Glomerular endothelial cell (primary cell): Measurements from ENCODE around the gene LANCL2. TPM values are rescaled to one million over a fixed set of nuclear protein-coding genes. Genes with fewer than 3 reads are reported as not detected.

Experiments used
- DNase-seq: peaks from one replicate; pipeline ENCODE4 v3.0.0-alpha.2; 2011; ENCODE audit warnings: low read depth, low spot score; ENCODE audit errors: extremely low read depth
- total RNA-seq: library from RNA; depleted of rRNA; stranded (reverse); fragments of >200 nt; gene quantifications from 2 replicates; pipeline ENCODE4 v1.2.3, GENCODE V29; 2015

Gene LANCL2
- total RNA-seq, 1 donor from 2014 or later = 12.9 TPM

DNA sequence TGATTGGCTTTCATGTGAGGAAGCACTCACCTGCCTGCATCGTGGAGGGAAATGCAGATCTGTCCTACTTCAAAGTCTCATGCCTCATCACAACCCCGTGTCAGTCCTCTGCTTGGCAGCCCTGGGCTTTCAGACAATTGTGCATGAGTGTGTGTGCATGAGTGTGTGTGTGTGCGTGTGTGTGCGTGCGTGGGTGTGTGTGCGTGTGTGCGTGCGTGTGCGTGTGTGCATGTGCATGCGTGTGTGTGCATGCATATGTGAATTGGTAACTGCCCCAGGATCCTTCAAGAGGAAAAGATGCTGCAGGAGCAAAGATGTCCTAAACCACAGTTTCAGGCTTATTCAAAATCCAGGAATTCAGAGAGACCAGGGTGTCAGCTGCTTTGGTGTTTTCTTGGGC, 71.3 kb downstream of the LANCL2 start:
- DNase-seq = no peak

DNA sequence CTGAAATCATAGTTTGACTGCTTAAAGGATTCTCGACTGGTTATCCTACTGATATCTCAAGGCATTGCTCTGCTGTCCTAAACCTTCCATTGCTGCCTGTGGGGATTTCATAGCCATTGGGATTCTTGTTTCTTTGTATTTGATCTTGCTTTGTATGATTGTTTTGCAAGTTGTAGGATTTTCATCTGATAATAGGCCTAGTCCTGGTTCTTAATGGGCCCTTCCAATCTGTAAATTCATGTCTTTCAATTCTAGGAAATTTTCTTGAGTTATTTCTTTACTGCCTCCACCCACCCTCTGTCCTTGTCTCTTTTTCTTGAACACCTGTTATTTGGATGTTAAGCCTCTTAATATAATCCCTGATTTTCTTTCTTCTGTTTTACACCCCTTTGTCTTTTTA, 72.2 kb downstream of the LANCL2 start:
- DNase-seq = no peak

DNA sequence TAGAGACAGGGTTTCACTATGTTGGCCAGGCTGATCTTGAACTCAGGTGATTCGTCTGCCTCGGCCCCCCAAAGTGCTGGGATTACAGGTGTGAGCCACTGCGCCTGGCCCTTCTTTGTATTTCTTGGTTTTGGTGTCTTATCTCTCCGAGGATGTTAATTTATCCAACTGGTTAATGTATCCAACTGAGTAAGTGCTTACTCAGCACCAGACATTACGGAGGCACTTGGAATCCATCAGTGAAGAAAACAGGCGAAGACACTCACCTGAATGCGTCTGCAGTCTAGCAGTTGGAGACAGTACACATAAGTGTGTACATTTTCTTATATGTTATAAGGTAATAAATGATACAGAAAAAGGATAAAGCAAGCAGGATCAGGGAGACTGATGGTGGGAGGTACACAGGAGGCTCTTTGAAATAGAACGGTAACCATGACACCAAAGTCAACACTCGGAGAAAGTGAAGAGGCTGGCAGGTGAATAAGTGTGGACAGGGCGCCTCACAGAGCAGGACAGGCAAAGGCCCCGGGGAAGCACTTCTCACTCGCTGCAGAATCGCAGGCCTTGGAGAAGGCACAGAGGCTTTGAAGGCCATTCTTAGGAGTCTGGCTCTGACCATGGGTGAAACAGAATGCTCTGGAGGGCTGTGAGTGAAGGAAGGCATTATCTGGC, 73.1 kb downstream of the LANCL2 start:
- DNase-seq = no peak

DNA sequence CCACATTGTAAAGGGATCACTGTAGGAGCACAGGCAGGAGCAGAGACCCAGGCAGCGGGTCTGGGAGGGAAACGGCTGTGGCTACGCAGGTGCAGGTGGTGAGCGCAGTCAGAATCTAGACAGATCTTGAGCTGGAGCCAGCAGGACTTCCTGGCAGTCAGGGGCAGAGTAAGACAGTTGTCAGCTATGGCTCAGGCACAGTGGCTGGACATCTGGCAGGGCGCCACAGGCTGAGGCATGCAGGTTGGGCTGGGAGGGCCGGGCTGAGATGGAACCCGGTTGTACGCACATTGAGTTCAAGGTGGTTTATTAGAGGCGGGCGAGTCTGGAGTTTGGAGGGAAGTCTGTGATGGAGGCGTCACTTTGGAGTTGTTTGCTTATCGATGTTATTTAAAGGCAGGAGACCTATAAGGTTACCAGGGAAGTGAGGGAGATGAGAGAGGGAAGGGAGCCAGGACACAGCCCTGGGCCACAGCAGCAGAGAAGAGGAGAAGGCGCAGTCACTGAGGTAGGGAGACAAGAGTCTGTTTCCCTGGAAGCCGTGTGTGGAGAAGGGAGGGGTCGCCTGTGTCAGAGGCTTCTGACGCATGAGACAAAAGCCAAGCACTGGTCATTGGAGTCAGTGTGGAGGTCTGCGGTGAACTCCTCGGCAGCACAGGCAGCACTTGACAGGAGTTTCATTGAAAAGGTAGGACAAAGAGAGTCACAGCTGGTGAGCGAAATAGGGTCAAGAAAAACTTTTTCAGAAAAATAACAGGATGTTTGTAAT, 73.8 kb downstream of the LANCL2 start:
- DNase-seq = no peak

DNA sequence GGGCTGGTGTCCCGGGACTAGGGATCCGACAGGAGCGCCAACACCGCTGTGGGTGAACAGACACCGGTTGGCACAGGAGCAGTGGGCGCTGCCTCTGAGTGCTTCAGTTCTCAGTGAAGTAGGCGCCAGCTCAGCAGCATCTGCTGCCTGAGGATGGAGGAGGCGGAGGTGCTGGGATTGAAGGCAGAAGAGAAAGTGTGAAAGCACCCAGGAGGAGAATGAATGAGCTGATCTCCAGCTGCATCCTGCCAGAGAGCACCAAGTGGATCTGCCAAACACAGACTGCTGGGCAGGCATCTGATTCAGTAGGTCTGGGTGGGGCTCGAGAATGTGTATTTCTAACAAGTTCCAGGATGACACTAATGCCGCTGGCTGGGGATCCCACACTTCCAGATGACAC, 74.5 kb downstream of the LANCL2 start:
- DNase-seq = no peak

DNA sequence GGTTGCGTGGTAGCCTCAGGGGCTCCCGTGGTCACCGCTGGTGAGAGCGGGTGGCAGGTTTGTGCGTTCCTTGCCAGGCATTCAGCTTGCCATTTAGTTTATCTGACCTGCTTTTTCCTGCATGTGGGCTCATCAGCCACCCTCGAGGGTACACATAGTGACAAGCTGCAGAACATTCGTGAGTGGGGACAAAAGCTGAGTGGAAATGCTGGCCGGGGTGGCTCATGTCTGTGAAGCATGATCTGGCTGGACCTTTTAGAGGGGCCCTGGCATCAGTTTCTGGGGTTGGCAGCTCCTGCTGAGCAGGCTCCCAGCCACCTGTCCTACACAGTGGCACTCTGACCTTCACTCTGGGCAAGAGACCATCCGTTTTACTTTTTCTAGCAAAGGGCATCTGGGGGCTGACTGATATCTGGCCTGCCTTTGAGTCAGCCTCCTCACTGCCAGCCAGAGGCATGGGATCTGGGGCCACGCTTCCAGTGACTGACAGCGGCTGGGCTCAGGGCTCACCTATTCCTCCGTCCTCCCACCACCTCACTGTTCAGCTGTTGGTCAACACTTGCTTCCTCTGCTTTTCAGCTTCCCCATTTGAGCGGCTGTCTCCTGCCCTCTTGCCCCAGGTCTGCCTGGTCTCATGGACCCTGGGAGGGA, 75.0 kb downstream of the LANCL2 start:
- no peak for DNase-seq

DNA sequence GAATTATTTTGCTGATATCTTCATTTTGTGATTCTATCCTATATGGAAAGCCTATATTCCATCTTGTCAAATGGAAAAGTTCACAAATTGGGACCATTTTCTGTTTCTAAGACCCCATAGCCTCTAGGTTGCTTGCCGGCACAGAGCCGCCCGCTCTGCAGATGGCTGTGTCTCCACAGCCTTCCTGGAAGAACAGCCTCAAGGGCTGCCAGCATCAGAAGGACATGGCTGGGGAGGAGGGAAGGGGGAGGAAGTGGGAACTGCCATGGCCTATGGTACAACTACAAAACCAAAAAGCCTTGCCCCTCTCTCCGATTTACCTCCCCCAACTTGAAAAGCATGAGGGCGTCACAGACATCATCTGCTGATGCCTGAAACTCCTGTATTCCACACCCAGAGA, 75.9 kb downstream of the LANCL2 start:
- DNase-seq = no peak

DNA sequence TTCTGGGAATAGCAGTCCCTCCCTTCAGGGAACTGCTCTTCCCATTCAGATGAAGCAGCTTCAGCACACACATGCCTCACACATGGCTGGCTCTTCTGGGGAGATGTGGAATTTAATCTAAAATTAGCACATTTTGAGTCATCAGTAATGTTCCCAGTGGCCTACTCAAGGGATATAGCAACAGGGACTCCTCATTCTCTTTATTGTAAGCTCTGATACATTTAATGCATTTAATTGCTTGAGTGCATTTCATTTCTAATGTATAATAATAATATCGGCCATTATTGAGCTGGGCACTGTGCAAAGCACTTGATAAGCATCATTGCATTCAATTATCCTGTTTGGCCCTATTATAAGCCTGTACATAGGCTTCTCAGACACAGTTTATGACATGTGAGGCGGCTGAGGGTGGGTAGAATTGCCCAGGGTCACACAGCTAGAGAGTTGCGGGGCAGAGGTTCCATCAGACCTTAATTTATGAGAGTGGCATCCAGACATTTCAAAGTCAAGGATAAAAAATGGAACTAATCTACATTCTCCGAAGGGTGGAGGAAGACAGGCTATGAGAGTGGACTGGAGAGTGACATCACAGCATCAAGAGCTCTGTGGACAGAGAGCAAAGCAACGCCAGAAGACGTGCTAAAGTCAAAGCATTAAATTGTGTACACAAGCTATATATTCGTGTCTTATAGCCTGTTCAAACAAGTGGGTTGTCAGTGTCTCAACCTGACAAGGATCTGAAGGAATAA, 76.8 kb downstream of the LANCL2 start:
- DNase-seq = no peak

DNA sequence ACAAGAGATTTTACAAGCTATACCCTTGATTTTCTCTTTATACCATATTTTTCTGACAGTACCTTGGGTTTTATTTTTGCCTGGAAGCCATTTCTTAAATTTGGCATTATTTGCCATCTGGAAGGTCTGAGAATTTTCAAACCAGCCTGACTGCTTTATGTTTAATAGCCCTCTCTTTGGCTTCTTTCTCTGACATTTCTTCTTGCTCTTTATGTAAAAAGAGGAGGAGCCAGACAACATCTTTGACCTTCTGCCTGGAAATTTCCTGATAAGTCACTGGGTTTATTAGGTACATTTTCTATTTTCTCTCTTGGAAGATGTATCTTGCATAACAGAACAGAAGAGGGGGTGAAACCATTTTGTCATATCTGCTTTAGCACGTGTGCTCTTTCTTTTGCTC, 79.6 kb downstream of the LANCL2 start:
- DNase-seq = no peak

DNA sequence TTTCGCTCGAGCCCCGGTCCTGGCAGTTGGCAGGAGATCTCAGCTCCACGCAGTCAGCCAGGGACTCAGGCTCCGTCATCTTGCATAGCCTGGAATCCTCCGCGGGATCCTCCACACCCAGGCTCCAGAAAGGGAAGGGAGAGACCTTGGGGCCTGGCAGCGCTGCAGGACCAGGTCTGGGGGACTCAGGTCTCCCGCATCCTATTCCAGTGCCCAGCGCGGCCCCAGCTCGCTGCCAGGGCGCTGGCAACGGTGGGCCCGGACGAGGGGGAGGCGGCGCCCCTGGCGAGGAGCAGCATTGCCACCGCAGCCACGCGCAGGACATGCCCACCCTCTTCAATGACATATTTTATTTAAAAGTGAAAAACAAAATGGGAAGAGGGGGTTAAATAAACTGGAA, 83.4 kb downstream of the LANCL2 start:
- no peak for DNase-seq

DNA sequence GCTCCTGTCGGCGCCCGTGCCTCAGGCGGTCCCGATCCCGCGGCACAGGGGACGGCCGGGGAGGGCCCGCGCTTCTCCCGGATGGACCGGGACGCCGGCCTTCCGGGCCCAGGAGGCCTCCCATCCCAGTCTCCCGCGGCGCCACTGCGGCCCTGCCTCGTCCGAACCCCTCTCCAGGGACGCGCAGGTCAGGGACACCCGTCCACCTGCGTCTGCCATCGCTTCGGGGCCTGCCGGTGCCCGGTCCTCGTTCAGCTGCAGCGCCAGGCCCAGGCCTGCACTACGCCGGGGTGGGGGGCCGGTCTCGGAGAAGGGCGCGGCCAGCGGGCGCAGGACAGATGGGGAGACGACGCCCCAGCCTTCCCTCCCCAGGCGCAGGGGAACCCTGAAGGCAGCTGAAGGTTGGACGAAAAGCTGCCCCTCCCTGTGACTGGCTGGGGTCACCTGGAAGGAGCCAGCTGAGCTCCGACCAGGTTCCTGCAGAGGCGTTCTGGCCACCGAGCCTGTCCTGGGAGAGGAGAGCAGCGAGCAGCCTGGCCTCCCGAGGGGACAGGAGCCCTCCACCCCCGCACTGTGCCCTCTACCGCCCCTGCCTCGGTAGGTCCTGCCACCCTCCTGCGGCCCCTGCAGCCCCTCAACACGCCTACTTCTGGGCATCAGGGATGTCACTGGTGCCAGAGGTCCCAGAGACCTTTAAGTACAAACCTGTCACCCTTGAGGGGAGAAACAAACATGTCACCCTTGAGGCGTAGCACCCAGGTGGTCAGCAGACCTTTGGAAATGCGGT, 84.3 kb downstream of the LANCL2 start:
- no peak for DNase-seq

DNA sequence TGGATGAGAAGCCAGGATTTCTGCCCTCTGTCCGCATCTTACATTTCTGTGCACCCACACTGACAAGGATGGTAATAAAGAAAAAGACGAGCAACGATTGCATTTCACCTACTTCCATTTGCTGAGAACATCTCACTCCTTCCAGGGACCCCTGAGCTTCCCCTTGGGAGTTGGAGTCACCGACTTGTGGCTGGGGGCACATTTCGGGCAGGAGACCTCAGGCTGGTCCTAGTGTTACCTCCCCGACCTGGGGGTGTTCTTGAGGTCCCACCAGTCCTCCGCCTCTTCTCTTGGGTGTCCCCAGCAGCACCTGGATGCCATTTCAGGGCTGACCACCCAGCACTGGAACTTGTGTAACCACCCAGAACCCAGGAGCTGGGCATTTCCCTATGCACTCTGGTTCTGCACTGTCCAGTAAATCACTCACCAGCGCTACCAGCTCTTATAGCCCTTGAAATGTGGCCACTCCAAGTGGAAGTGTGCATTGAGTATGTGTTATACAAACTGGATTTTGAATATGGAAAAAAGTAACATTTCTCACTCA, 84.9 kb downstream of the LANCL2 start:
- no peak for DNase-seq

DNA sequence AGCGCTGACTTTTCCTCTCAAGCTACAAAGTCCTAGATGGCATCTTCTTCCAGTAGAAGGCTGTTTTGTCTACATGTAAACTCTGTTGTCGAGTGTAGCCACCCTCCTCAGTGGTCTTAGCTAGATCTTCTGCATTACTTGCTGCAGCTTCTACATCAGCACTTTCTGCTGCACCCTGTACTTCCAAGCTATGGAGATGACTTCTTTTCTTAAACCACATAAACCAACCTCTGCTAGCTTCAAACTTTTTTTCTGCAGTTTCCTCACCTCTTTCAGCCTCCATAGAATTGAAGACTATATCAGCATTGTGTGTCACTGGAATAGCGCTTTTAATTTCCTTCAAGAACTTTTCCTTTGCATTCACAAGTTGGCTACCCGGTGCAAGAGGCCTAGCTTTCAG, 87.8 kb downstream of the LANCL2 start:
- no peak for DNase-seq

DNA sequence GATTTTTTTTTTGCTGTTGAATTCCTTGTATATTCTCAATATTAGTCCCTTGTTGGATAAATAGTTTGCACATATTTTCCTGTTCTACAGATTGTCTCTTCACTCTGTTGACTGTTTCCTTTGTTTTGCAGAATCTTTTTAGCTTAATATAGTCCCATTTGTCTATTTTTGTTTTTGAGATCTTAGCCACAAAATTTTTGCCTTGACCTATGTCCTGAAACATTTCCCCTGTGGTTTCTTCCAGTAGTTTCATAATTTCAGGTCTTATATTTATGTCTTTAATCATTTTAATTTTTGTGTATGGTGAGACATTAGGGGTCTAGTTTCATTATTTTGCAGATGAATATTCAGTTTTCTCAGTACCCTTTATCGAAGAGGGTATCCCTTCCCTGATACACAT, 92.7 kb downstream of the LANCL2 start:
- no peak for DNase-seq

DNA sequence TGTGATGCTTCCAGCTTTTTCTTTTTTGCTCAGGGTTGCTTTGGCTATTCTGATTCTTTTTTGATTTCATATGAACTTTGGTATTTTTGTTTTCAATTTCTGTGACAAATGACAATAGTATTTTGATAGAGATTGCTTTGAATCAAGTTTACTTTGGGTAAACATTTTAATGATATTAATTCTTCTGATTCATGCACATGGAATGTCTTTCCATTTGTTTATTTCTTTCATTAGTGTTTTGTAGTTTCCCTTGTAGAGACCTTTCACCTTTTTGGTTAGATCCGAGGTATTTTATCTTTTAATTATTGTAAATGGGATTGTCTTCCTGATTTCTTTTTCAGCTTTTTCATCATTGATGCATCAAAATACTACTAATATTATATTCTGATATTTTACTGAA, 93.2 kb downstream of the LANCL2 start:
- no peak for DNase-seq

DNA sequence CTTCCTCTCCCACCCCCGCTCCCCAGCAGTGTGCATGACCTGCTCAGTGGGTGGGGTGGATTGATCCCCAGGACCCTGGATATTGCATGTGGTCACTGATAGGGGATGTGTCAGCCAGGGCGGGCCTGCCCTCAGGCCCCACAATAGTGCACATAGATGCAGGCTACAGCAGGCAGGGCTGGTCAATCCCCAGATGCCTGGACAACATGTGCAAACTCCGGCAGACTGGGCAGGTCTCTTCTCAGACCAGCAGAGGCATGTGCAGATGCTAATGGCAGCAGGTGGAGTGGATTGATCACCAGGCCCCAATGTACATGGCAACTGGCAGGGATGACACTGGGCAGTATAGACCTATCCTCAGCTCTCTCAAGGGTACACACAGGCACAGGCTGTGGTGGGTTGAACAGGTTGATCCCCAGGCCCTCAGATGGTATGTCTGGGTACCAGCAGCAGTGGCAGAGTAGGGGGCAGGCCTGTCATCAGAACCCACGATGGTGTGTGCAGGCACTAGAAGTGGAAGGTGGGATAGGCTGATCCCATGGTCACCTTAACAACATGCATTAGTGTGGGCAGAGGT, 98.6 kb downstream of the LANCL2 start:
- no peak for DNase-seq

DNA sequence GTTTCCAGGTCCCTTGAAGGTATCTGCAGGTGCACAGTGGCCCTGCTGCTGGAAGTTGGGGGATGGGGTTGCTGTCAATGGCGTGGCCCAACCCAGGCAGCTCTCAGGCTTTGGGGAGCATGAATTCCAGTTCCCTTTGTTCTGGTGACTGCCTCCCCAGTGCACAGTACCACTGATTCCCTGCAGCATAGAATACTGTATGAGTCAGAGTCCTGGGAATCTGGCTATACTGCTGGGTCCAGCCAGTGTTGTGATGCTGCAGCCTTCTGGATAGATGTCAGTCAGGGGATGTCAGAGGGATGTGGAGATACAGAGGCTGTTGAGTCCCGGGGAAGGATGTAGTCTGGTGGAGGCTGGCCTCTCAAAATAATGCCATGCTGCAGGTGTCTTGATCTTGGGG, 99.3 kb downstream of the LANCL2 start:
- DNase-seq = no peak

DNA sequence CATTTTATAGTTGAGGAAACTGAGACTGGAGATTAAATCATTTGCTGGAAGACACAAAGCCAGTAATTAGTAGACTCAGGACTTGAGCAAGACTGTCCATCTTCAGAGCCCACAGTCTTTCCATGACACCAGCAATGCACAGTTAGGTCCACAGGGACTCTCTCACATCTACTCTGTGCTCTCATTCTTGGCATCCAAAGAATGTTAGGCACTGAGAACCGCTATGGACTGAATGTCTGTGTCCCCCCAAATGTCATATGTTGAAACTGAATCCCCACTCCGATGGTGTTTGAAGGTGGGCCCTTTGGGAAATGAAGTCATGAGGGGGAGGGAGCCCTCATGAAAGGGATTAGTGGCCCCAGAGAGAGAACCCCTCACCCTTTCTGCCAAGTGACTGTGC, 100.6 kb downstream of the LANCL2 start:
- no peak for DNase-seq

DNA sequence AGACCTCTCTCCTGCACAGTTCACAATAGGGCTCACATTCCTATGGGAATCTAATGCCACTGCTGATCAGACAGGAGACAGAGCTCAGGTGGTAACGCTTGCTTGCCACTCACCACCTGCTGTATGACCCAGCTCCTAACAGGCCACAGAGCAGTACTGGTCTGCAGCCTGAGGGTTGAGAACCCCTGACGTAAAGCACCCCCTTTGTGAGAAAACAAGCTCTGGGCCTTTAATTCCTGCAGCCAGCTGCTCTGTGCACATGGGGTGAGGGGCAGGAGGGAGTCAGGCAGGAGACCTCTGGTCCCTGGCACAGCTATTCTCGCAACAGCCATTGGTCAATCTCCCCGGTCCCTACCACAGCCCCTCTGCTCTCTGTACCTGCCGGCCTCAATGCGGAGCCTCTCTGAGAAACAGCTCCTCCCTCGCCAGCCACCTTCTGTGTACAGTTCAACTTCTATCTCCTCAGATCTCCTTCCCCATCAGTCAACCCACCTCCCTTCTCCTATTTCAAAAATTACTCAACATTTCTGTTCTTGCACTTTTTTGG, 102.0 kb downstream of the LANCL2 start:
- no peak for DNase-seq

DNA sequence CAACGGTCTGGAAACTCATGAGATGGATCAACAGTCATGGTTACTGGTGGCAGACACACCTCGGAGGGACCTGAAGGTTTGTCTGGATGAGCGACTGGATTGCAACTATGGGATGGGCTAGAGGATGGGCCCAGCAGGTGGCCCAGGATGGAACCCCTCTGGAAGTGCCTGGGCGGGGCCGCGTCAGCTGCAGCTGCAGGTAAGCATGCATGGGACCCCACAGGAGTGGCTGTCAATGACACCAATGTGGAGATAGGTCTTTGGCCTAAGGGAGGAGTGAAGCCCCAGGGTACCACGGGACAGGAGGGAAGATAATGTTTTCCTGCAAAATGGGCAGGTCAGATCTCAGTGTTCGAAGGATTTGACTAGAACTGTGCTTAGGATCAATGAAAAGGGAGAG, 103.4 kb downstream of the LANCL2 start:
- no peak for DNase-seq
